Activated CD4-positive, alpha-beta T cell treated with anti-CD3 and anti-CD28 coated beads, Interleukin-2, Interleukin-6, amounts not matched to agents 100 ng/mL and 50 ng/mL, durations not matched to agents 16 hours and 8 hours (primary cell): Measurements from ENCODE around the gene FGF9.

ENCODE experiments used
- DNase-seq: peaks from one replicate; pipeline ENCODE4 v3.0.0-alpha.2; 2020

The FGF9 gene

DNA sequence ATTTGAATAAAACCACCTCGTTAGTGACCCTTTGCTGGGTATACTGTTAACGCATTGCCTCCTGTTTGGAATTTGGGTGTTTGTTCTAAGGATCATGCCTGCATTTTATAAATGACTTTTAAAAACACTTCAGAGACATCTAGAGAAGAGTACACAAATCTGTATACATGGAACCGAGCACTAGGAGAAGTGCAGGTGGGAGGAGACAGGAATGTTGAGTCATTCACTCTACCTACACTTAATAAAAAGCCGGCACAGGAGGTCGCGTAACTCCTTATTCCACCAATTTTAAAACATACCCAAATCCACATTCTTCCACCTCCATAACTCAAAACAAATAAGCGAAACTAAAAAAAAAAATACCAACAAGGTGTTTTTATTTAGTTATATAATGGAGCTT lies 48.6 kb downstream of the FGF9 start:
- DNase-seq: no peak

DNA sequence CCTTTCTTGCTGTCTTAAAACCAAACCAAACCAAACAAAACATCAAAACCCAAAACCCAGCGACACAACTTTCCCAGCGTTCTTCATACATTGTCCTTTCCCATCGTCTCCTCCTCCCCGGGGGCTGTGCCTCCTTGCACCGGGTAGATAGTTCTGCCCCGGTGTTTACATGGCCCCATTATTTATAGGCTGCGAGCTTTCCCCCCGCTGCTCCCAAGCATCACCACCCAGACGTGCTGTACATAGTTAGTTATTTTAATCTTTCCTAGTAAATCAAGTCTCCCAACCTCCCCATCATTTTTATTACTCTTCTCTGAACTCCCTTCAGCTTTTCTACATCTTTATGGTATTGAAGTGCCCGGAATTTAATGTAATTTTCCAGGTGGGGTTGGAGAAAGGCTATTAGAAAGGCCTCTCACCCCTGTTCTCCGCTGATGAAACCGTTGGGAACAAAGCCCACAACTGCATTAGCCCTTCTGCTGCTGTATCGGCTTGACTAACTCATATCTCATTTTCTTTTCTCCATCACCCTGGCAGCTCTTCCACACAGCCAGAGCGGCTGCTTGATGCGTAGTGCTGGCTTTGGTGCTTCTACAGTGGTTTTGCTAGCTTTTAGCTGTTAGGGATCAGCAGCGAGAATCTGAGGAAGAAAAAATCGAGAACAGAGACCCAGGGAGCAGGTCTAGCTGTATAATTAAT lies 53.1 kb downstream of the FGF9 start:
- DNase-seq: no peak

DNA sequence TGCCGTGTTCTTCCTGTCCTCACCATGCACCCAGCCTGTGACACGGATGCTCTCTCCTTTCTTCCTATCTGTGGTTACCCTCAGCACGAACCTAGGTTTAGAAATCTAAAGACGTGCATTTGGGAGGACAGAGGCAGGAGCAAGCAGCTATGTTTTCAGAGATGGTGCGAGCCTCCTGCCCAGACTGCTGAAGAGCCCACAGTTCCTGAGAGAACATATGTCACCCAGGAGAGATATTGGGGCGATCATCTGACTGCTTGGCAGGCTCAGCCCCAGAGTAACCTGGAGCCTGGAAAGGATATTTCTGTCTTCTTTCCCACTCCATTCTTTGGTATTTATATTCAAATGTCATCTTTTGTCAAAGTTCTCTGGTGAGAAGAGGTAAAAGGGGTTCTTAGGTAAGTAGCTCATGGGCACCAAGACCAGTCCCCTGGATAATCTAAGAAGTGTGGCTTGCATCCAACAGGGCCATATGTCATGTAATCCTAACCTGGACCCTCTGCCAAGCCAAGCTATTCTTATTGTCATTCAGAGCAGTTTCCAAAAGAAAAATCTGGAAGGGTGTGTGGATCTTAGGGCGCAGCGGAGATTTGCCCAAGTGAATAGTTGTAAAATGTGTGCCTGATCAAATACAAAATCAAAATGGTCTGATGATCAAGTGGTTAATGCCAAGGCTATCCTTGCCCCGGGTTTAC lies 59.5 kb downstream of the FGF9 start:
- no peak for DNase-seq

DNA sequence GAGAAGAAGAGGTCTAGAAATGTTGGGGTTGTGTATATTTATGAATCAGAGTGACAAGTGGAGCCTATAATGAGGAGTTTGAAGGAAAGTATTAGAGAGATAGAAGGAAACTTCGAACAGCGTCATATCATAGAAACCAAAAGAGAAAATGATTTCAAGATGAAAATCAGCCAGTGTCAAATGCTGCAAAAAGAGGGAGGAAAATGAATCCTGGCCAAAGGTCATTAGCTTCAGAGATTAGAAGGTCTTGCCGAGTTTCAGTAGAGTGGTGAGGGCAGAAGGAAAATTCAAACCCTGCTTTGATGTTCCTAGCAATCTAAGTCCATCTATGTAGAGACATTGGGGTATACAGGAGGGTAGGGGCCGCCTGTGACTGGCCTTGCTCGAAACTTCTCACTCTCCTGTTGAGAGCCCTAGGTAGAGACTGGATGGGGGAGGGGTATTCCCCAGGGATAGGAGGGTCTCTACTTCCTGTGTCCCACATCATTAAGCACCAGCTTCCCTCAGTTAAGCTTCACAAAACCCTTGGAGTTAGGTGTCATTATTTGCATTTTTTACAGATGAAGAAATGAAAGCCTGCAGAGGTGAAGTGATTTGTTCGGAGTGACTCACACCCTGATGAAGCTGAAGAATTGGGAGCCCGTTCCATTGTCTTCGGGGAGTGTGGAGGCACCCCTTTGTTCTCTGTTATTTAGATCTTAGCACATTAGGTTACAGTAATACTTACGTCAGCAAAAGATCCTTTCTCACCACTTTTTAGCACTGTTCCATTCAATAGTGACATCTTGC lies 62.8 kb downstream of the FGF9 start:
- DNase-seq: no peak

DNA sequence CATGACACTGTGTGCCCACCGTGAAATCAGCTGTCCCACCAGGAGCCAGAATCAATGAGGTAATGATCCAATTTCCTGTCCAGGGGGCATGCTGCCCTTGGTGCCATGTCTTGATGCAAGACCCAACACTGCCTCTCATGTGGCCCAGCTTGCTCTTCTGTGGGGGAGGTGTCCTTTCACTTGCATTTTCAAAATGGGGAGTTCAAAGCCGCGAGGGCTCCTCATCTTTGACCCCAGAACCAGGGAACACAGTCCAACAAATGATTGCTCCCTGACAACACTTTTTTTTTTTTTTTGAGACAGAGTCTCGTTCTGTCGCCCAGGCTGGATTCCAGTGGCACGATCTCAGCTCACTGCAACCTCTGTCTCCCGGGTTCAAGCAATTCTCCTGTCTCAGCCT lies 64.1 kb downstream of the FGF9 start:
- no peak for DNase-seq

DNA sequence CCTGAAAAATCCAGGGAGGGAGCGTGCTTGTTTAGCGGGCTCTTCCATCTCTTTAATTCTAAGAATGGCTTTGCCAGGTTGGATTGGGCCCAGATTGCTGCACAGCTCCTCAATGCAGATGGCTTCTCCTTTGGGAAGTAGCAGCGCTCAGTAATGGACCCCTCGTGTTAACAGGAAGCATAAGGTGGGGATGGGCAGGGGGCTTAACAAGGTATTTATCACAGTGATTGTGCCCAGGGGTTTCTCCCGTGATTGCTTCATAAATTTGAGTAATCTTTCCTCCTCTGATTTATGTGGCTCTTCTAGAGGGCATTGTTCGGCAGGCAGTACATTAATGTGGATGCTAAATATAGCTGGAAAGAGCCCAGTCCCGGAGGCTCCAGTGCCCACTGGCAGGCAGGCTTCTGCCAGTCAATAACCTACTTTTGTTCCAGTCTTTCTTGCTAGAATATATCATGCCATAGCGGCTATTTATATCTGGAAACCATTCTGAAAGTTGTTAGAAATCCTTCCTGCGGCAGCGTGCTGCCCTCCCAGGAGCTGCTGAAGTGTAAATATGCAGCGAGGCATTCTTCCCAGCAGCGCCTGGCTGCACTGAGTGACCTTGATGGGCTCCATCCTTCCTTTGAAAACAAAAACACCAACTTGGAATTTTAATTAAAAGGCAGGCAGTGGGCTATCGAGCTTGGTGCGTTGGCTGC lies 65.0 kb downstream of the FGF9 start:
- no peak for DNase-seq

DNA sequence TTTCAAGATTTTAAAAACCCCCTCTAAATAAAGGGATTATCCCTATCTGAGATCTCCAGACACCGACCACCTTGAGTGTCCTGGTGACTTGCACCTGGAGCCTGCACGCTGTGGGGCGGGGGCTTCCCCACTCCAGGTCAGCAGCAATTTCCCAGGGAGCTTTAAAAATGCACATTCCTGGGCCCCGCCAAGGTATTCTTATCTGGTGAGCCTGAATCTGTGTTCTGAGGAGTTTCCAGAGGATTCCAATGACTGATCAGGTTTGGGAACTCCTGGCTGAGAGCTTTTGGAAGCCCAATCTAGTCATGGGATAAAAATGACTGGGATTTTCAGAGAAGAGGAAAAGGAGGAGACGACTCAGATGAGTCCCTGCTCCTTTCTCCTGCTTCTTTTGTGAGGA lies 66.1 kb downstream of the FGF9 start:
- no peak for DNase-seq

DNA sequence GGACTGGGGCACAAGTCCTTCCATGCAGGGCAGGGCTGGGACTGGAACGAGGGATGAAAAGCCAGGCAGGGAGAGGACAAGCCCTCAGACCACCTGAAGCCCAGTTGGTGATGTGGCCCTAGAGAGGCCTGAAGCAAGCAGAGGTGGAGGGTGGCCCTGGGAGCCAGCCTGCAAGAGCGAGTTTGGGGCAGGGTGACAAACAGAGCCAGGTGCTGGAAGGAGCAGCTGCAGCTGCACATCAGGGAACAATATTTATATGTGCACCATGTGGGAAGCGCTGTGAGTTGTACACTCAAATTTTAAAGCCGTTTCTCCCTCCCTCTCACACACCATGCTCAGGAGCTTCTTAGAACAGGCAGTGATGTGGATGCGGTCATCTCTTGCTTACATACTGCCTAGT lies 67.8 kb downstream of the FGF9 start:
- DNase-seq: no peak

DNA sequence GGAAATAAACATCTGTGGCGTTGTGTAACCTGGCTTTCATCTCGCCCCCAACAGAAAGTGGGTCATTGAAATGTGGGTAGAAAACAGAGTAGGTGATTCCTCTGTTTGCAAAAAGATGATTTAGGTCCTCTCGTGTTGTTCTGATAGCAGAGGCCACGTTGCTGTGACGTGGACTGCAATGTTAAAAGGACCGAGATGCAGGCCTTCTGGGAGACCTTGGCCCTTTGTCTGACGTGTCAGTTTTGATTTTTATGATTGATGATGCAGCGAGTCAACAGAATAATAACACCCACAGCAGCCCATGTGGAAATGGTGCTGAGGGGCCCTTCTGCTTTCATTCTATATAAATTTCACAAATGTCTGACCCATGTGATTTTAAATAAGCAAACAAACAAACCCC lies 68.9 kb downstream of the FGF9 start:
- DNase-seq: no peak

DNA sequence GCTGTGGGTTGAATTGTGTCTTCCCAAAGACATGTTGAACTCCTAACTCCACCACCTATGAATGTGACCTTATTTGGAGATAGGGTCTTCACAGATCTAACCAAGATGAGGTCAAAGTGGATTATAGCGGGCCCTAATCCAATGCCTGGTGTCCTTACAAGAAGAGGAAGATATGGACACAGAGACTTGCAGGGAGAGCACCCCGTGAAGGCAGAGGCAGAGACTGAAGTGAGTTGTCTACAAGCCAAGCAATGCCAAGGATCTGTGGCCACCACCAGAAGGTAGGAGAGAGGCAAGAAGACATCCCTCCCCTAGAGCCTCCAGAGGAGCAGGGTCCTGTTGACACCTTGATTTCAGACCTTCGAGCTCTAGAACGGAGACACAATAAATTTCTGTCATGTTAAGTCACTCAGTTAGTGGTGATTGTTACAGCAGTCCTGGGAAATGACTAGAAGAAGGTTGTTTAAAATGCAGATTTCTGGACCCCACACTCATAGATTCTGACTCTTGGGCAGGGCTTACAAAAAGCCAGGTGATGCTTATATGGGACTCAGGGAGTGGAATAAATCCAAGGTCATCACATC lies 70.6 kb downstream of the FGF9 start:
- DNase-seq: no peak

DNA sequence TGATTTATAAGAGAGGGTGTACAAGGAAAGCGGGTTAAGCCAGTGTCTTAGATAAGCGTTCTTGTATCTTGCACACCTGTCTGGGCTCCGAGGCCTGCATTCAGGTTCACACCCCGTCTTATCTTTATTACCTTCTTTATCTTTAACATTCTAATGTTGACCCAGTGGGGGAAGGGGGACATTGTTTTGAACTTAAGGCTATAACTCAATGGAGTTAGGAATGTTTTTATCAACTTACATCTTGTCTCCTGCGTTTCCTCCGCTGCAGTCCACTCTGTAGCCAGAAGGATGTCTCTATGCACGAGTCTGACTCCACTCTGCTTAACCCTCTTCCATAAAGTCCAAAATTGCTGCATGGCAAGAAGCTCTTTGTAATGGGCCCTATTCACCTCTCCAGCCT lies 71.2 kb downstream of the FGF9 start:
- DNase-seq: no peak

DNA sequence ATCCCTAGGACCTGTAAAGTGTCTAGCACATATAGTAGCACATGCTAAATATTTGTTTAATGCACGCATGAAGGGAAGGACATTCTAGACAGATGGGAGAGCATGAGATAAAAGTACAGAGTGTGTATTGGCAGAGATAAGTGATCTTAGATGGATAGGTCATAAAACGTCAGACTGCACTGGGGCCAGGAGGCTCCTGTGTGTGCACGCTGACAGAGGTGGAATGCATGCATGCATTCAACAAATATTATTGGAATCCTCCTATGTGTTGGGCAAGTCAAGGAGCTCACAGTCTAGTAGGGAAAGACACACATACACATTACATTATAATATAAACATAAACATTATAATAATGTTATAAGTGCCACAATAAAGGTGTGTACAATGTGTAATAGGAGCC lies 73.3 kb downstream of the FGF9 start:
- DNase-seq: no peak

DNA sequence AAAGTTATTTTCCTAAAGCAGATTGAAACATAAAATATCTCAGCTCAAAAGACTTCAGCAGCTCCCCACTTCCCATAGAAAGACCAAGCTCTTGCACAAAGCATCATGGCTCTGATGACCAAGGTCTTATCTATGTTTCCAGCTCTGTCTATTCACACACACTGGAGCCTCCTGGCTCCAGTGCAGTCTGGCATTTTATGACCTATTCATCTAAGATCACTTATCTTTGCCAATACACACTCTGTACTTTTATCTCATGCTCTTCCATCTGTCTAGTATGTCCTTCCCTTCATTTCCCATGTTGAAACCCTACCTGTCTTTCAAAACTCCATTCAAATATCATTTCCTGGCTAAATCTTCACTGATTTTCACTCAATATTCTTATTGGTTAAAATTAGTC lies 74.4 kb downstream of the FGF9 start:
- DNase-seq: no peak

DNA sequence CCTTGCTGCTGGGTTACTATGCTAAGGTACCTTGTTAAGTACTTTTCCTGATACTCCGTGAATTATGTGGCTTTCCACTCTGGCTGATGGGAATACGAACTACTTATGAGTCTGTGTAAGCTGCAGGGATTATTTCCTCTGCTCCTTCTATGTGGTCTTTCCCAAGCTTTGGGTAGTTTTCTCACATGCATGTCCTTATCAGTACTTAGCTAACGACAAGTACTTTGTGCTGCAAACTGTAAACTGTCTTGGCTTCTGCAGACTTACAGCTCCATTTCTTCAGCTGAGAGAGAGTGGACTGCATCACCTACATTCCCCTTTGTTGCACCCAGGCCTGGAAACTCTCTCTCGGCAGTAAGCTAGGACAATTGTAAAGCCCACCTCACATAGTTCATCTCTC lies 76.6 kb downstream of the FGF9 start:
- DNase-seq: no peak

DNA sequence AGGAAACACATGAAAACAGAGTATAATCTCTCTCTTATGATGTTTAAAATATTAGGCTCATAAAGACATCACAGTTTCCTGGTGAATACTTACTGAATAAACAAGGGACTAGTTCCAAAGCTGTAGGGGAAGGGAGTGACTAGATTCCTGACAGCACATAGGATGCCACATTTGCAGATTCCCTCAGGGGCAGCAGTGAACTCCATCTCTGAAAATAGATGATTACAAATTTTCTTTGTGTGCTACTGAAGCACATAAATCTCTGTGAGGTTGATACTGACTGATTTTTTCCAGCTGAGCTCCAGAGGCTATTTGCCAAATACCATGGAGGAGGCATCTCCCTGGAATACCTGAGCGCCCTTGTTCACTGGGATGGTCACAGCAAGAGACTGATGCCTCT lies 77.3 kb downstream of the FGF9 start:
- no peak for DNase-seq

DNA sequence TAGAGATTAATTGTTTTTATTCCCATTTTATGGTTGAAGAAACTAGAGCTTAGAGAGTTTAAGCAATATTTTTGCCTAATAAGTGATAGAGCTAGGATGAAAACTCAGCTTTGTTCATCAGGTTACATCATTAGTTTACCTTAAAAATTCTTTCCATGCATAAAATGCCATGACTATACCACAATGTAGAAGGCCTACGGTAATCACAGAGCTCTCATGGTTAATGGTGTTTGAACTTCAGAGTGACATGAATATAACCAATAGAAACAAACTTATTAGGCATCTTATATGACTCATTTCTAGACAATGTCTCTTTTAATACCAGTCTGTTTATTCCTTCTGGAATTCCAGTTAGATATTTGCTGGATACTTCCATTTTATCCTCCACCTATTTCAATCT lies 78.5 kb downstream of the FGF9 start:
- DNase-seq: no peak

DNA sequence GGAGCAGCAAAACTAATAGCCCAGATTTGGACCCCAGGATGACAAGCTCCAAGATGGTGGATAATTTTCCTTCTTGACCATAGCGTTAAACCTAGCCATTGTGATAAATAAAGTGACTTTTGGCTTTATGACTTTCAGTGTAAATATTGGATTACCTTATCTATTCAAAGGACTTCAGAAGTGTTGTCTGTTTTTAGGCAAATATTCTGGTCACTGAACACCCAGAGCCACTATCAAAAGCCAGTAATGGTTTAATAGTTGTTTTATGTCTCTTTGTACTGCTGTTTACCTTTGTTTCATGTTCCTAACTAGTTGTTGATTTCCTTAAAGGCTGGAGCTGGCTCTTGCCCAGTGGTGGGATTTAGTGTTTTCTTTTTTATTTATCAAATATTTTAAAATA lies 81.6 kb downstream of the FGF9 start:
- no peak for DNase-seq

DNA sequence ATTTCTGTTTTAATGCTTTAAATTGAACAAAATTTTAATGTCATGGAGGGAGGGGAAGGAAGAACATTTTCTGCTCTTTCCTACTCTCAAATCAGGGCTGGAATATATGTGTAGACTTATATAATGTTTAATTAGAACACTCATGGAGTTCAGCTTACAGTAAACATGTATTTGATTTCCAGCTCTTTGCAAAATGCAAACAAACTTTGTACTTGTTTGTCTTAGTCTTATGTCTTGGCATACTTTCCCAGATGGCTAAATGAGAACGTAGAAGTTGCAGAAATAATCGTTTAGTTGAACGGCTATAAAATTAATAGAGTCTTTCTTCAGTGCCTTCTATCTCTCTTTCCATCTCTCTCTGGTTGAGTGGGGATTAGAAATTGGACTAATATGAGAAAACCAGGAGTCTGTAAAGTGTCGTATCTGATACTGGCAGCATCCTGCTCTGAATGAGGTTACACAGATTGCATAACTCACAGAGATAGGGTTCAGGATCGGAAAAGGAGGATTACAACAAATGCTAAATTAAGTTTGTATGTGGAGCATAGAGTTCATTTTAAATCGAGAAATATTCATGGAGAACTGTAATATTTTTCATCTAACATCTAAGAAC lies 82.3 kb downstream of the FGF9 start:
- DNase-seq: no peak
